Globus pallidus (tissue), 1 donor: ENCODE data around the gene ESF1.

Source experiments
- DNase-seq: peaks from one replicate; pipeline ENCODE4 v3.0.0-alpha.2; 2015; ENCODE audit warnings: low spot score

ESF1 gene

GRCh38 chr20:13678944-13679343 is 105.8 kb downstream of the ESF1 start:
- DNase-seq, result no peak

DNA sequence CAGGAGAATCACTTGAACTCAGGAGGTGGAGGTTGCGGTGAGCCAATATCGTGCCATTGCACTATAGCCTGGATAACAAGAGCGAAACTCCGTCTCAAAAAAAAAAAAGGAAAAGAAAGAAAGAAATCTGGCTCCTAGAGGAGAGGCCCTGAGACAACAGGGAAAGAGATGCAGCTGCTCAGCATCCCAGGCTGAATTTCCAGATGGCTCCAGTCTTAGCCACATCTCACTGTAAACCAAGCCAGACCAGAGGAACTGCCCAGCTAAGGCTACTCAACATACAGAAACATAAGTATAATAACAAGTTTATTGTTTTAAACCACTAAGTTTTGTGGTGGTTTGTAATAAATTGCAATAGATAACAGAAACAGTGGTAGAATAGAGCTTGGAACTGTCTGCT is 107.5 kb downstream of the ESF1 start:
- no peak for DNase-seq

DNA sequence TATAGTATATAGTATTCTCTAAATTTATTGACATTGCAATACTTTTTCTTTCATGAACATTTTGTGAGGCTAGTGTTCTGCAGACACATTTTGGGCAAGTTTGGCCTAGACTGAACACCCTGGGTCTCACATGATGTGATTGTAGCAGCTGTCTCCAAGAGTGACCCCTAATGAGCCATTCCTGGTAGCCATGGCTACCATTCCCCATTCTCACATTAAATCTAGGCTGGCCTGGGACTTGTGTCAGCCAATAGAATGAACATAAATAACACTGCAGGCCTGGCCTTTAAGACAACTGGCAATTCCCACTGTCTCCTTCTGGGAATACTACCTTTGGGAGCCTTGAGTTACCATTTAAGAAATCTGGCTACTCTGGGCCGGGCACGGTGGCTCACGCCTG is 108.0 kb downstream of the ESF1 start:
- DNase-seq, result no peak

- no peak for DNase-seq
Measured at GRCh38 chr20:13672690-13673089, 112.0 kb downstream of the ESF1 start.

DNA sequence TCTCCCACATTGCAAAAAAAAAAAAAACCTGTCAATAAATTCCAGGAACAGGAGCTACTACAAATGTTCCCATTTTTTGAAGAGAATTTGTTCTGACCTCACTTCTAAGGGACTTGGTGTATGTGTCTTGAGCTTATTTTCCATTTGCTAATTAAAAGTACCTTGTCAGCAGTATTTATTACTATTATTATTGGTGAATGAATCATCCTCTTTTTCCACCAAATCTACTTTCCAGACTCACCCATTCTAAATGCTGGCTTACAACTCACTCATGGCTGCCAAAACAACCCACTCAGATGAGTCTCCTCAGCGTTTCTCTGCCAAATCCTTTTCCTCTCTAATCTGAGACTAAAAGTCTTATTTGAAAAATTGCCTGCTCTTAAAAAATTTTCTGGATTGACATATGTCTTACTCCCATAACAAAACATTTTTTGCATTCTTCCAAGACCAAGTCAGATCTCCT is 112.8 kb downstream of the ESF1 start:
- DNase-seq, result no peak

- DNase-seq, result no peak
Measured at GRCh38 chr20:13671512-13671911, 113.2 kb downstream of the ESF1 start.

GRCh38 chr20:13670160-13670559 is 114.6 kb downstream of the ESF1 start:
- no peak for DNase-seq

DNA sequence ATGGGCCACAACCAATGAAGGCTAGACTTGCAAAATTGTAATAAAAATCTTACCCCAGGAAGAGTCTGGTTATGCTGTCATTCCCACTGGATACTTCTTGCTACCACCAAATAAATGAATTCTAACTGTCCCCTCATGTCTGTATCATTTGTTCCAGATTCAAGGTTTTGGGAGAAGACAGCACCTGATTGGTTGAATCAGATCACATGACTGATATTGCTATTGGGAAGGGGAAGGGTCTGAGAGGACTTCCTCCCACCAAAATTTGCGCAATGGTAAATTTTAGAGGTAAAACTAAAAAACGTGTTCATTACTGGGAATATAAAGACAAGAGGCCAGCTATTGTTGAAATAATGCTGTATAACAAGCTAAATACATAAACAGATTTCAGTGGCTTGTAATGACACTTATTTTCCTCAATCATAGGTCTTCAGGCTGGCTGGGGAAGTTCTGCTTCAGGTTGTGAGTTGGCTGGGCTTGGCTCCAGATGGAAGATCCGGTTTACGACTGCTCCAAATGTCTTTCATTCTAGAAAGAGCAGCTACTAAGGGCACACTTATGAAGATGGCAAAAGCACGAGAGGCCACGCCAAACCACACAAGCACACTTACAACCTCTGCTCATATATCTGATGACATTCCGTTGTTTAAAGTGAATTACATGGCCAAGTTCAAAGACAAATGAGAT is 118.9 kb downstream of the ESF1 start:
- DNase-seq, result no peak
